ENCODE results near the gene SUSD4. TPM values are rescaled to one million over a fixed set of nuclear protein-coding genes. Genes with fewer than 3 reads are reported as not detected.

SUSD4 gene
- polyA plus RNA-seq, 2 of the 4 experiments (the other 2 are of a cell fraction): 0.61 to 0.85 TPM

- POLR2A ChIA-PET: no interaction called here
- ATAC-seq (no peak), DNase-seq (ENCODE audit: low read depth in 1 of 2, low spot score in 1 of 2) (no peak), FAIRE-seq (no peak)
- Histone ChIP-seq H3K9me3 (no peaks in the 10 kb centered on the region), H3K27ac (peak overlapping the region in 1 of 2 experiments; percentile 79; a peak in 4 of 6 replicates), H3K4me1 (peaks cover 29% of the 10 kb centered on the region), H3K4me3 (no peak overlapping the region), H3K4me2 (no peak overlapping the region)
- TF ChIP-seq HOXB13 (CRISPR knock-in tag; IDR thresholded peaks at IDR 0.05; ENCODE audit: low read depth) (no peak), MAFK (IDR thresholded peaks at IDR 0.05; ENCODE audit: partially characterized antibody) (no peak), RARB (CRISPR knock-in tag; IDR thresholded peaks at IDR 0.05) (no peak), JUNB (IDR thresholded peaks at IDR 0.05) (no peak), REST (IDR thresholded peaks at IDR 0.05) (no peak)
- CTCF ChIA-PET: interaction anchor here (1.0 to 1.6 kb wide), 4 partner anchors 16 to 423 kb away, joined by 3 to 4 read pairs (median 4); no protein-coding TSS in a partner anchor
- WGBS (ENCODE audit: missing lambda C conversion rate): 81% methylated on average over 7 of the region's 7 CpGs
Observed at GRCh38 chr1:223260712-223261111, 103.3 kb downstream of the SUSD4 start.

- Histone ChIP-seq H3K4me1 (peaks cover 31% of the 10 kb centered on the region), H3K4me3 (no peak overlapping the region), H3K4me2 (peak overlapping the region; percentile 66), H3K9me3 (no peaks in the 10 kb centered on the region), H3K27ac (peak overlapping the region; percentile 71 to 79)
- WGBS (ENCODE audit: missing lambda C conversion rate): 61% methylated on average over 3 of the region's 3 CpGs
- POLR2A ChIA-PET: no interaction called here
- ATAC-seq (no peak), FAIRE-seq (no peak), DNase-seq (ENCODE audit: low read depth in 1 of 2, low spot score in 1 of 2) (no peak)
- CTCF ChIA-PET: interaction anchor here (0.8 to 1.3 kb wide), 3 partner anchors 39 to 424 kb away, joined by 3 to 4 read pairs (median 3); no protein-coding TSS in a partner anchor
- no peak for TF ChIP-seq HOXB13 (CRISPR knock-in tag; IDR thresholded peaks at IDR 0.05; ENCODE audit: low read depth)
- TF ChIP-seq JUNB (IDR thresholded peaks at IDR 0.05): no peak
- no peak for TF ChIP-seq CHD4 (IDR thresholded peaks at IDR 0.05; ENCODE audit: borderline replicate concordance)
- TF ChIP-seq GATA3 (IDR thresholded peaks at IDR 0.05; ENCODE audit: borderline replicate concordance): no peak
- TF ChIP-seq FOXS1 (CRISPR knock-in tag; IDR thresholded peaks at IDR 0.05): no peak
- no peak for TF ChIP-seq HOXB5 (CRISPR knock-in tag; IDR thresholded peaks at IDR 0.05)
- no peak for TF ChIP-seq SREBF2 (IDR thresholded peaks at IDR 0.05)
- no peak for TF ChIP-seq ZC3H11A (IDR thresholded peaks at IDR 0.05)
- TF ChIP-seq RAD21 (conservative IDR thresholded peaks at IDR 0.05 in 1 of 2, IDR thresholded peaks at IDR 0.05 in 1 of 2): no peak
- TF ChIP-seq TFCP2L1 (CRISPR knock-in tag; IDR thresholded peaks at IDR 0.05): no peak
- no peak for TF ChIP-seq EP300 (IDR thresholded peaks at IDR 0.05)
- TF ChIP-seq CEBPB (IDR thresholded peaks at IDR 0.05): no peak
- no peak for TF ChIP-seq JUN (IDR thresholded peaks at IDR 0.05)
- no peak for TF ChIP-seq BCL3 (IDR thresholded peaks at IDR 0.05)
- TF ChIP-seq MAFK (IDR thresholded peaks at IDR 0.05; ENCODE audit: partially characterized antibody): no peak
- TF ChIP-seq CBX2 (IDR thresholded peaks at IDR 0.05; ENCODE audit: borderline replicate concordance, low read depth): no peak
- no peak for TF ChIP-seq HES2 (IDR thresholded peaks at IDR 0.05)
- TF ChIP-seq ZFP36 (IDR thresholded peaks at IDR 0.05; ENCODE audit: borderline replicate concordance, partially characterized antibody): no peak
Observed at GRCh38 chr1:223259462-223259861, 104.5 kb downstream of the SUSD4 start.

Measured in A549 (cell line).